Gastroesophageal sphincter (tissue), 4 donors: ENCODE data around the gene DNTT. TPM values are rescaled to one million over a fixed set of nuclear protein-coding genes. Genes with fewer than 3 reads are reported as not detected.

Experiments used
- ATAC-seq: fragments of 150-250 bp; one replicate; pipeline ENCODE4 v1.9.1; 2016; ENCODE audit warnings: mild to moderate bottlenecking, moderate library complexity
- H3K27ac ChIP-seq, 4 donors: fragments of 200-600 bp; sonication (generic) in 3 of 4; 1 replicate in 3 of 4; 2 replicates in 1 of 4; pipeline ENCODE4 v1.5.1; 2016 to 2019
- H3K27me3 ChIP-seq: fragments of 200-600 bp; sonication (generic); one replicate; pipeline ENCODE4 v1.5.1; 2019
- H3K36me3 ChIP-seq, 2 donors: fragments of 200-600 bp; sonication (generic); one replicate each; pipeline ENCODE4 v1.5.1; 2019; ENCODE audit warnings: control low read depth in 1 of 2
- H3K4me1 ChIP-seq, 3 donors: fragments of 200-600 bp; sonication (generic); 1 replicate in 2 of 3; 2 replicates in 1 of 3; pipeline ENCODE4 v1.5.1; 2016 to 2019; ENCODE audit warnings: control low read depth in 2 of 3
- H3K4me3 ChIP-seq, 2 donors: fragments of 200-600 bp; sonication (generic); one replicate each; pipeline ENCODE4 v1.5.1; 2019; ENCODE audit warnings: mild to moderate bottlenecking in 1 of 2, moderate library complexity in 1 of 2
- H3K9me3 ChIP-seq, 3 donors: fragments of 200-600 bp; sonication (generic); one replicate each; pipeline ENCODE4 v1.5.1; 2017 to 2019; ENCODE audit warnings: control low read depth in 2 of 3
- CTCF ChIP-seq, 4 experiments: fragments of 200-600 bp in 2 of 4; fragments of 450-650 bp in 2 of 4; sonication (generic) in 1 of 4; IDR thresholded peaks; one replicate each; pipeline ENCODE4 v1.5.1; 2017 to 2019; ENCODE audit warnings: antibody characterized with exemption in 4 of 4, mild to moderate bottlenecking in 2 of 4, moderate library complexity in 2 of 4
- EP300 ChIP-seq: sonication (generic); formaldehyde crosslinking; IDR thresholded peaks from one replicate; pipeline ENCODE4 v1.6.1; 2017; ENCODE audit warnings: antibody characterized with exemption, mild to moderate bottlenecking
- POLR2A ChIP-seq, 2 donors: fragments of 450-650 bp; IDR thresholded peaks; one replicate each; pipeline ENCODE4 v1.6.1; 2017; ENCODE audit warnings: antibody characterized with exemption in 2 of 2, mild to moderate bottlenecking in 2 of 2, moderate library complexity in 1 of 2
- POLR2AphosphoS5 ChIP-seq: sonication (generic); formaldehyde crosslinking; IDR thresholded peaks from one replicate; pipeline ENCODE4 v1.6.1; 2017; ENCODE audit warnings: antibody characterized with exemption
- WGBS, 2 donors: methylation state at CpG; one replicate each; pipeline ENCODE4 v1.1.5; 2018; ENCODE audit warnings: low coverage in 1 of 2; 5-methylcytosine and 5-hydroxymethylcytosine counted together
- total RNA-seq, 4 donors: library from RNA; depleted of rRNA; stranded (reverse); fragments of >200 nt; gene quantifications; one replicate each; pipeline ENCODE4 v1.1.0, GENCODE V29; 2016

DNTT gene
- total RNA-seq, 4 donors from 2014 or later, result not detected

GRCh38 chr10:96283756-96284155, 20.5 kb upstream of the DNTT start:
- Histone ChIP-seq H3K4me3 (no peak overlapping the region), H3K9me3 (no peaks in the 10 kb centered on the region), H3K4me1 (peaks cover 0 to 25% (median 5%) of the 10 kb centered on the region in 3 donors), H3K27ac (no peak overlapping the region), H3K36me3 (no peaks in the 10 kb centered on the region), H3K27me3 (no peaks in the 10 kb centered on the region)
- 89 to 97% methylated on average over 6 of the region's 6 CpGs for WGBS, 2 donors
- TF ChIP-seq POLR2AphosphoS5 (no peak), POLR2A (IDR thresholded peaks at IDR 0.05) (no peak), CTCF (IDR thresholded peaks at IDR 0.05) (no peak), EP300 (no peak)
- no peak for ATAC-seq

GRCh38 chr10:96285331-96285752, 18.9 kb upstream of the DNTT start:
- no peak for TF ChIP-seq POLR2AphosphoS5
- Histone ChIP-seq H3K27ac (no peak overlapping the region), H3K9me3 (no peaks in the 10 kb centered on the region), H3K4me1 (peaks cover 0 to 25% (median 5%) of the 10 kb centered on the region in 3 donors), H3K36me3 (no peaks in the 10 kb centered on the region), H3K27me3 (no peaks in the 10 kb centered on the region), H3K4me3 (no peak overlapping the region)
- ATAC-seq, result no peak
- 50 to 54% methylated on average over 7 to 8 of the region's 8 CpGs for WGBS, 2 donors

GRCh38 chr10:96287392-96288105, 16.7 kb upstream of the DNTT start:
- peak overlapping the region in 1 of 4 donors; percentile 45 for H3K27ac ChIP-seq
- no peaks in the 10 kb centered on the region for H3K36me3 ChIP-seq
- no peaks in the 10 kb centered on the region for H3K9me3 ChIP-seq
- ATAC-seq, result no peak
- H3K27me3 ChIP-seq, result no peaks in the 10 kb centered on the region
- H3K4me1 ChIP-seq, result peaks cover 0 to 25% (median 5%) of the 10 kb centered on the region in 3 donors
- TF ChIP-seq POLR2AphosphoS5 (peak; percentile 83), CTCF (IDR thresholded peaks at IDR 0.05) (no peak)
- WGBS, 2 donors, result 3 to 12% methylated on average over 5 to 6 of the region's 6 CpGs
- H3K4me3 ChIP-seq, result no peak overlapping the region

- no peaks in the 10 kb centered on the region for H3K9me3 ChIP-seq
- WGBS, 2 donors, result 42 to 47% methylated on average over 2 to 5 of the region's 5 CpGs
- no peak overlapping the region for H3K4me3 ChIP-seq
- no peak overlapping the region for H3K27ac ChIP-seq
- peaks cover 0 to 25% (median 5%) of the 10 kb centered on the region in 3 donors for H3K4me1 ChIP-seq
- H3K27me3 ChIP-seq, result no peaks in the 10 kb centered on the region
- TF ChIP-seq EP300 (no peak), CTCF (IDR thresholded peaks at IDR 0.05) (no peak), POLR2AphosphoS5 (no peak), POLR2A (IDR thresholded peaks at IDR 0.05) (no peak)
- ATAC-seq, result no peak
- no peaks in the 10 kb centered on the region for H3K36me3 ChIP-seq
These were observed 16.0 kb upstream of the DNTT start for GRCh38 chr10:96288151-96288621.

- Histone ChIP-seq H3K36me3 (no peaks in the 10 kb centered on the region), H3K4me3 (no peak overlapping the region), H3K27me3 (no peaks in the 10 kb centered on the region), H3K4me1 (peaks cover 0 to 25% (median 5%) of the 10 kb centered on the region in 3 donors), H3K9me3 (no peaks in the 10 kb centered on the region), H3K27ac (no peak overlapping the region)
- WGBS, 2 donors, result 89 to 95% methylated on average over 9 of the region's 9 CpGs
- ATAC-seq, result no peak
- TF ChIP-seq POLR2AphosphoS5 (no peak), CTCF (IDR thresholded peaks at IDR 0.05) (no peak), EP300 (no peak), POLR2A (IDR thresholded peaks at IDR 0.05) (no peak)
These were observed 14.9 kb upstream of the DNTT start for GRCh38 chr10:96289218-96289910.
